Uterus (tissue), 4 donors: ENCODE results near the gene HIGD1A. TPM values are rescaled to one million over a fixed set of nuclear protein-coding genes. Genes with fewer than 3 reads are reported as not detected.

Experiments used
- DNase-seq, 2 donors: peaks; one replicate each; pipeline ENCODE4 v3.0.0-alpha.2; 2019 to 2020
- H3K27ac ChIP-seq, 2 donors: fragments of 200-600 bp; sonication (generic); 1 replicate in 1 of 2; 2 replicates in 1 of 2; pipeline ENCODE4 v1.5.1; 2016 to 2018
- H3K27me3 ChIP-seq, 2 donors: fragments of 200-600 bp; sonication (generic); one replicate each; pipeline ENCODE4 v1.5.1; 2018 to 2019; ENCODE audit warnings: control low read depth in 1 of 2
- H3K36me3 ChIP-seq, 2 donors: fragments of 200-600 bp; sonication (generic); one replicate each; pipeline ENCODE4 v1.5.1; 2019; ENCODE audit warnings: control low read depth in 1 of 2
- H3K4me1 ChIP-seq, 2 donors: fragments of 200-600 bp; sonication (generic); one replicate each; pipeline ENCODE4 v1.5.1; 2018 to 2019; ENCODE audit warnings: control low read depth in 1 of 2
- H3K4me3 ChIP-seq, 2 donors: fragments of 200-600 bp; sonication (generic); 1 replicate in 1 of 2; 2 replicates in 1 of 2; pipeline ENCODE4 v1.5.1; 2018 to 2019; ENCODE audit warnings: mild to moderate bottlenecking in 1 of 2
- H3K9me3 ChIP-seq, 2 donors: fragments of 200-600 bp; sonication (generic); one replicate each; pipeline ENCODE4 v1.5.1; 2019; ENCODE audit warnings: control low read depth in 1 of 2
- POLR2A ChIP-seq, 2 donors: fragments of 450-650 bp; IDR thresholded peaks; one replicate each; pipeline ENCODE4 v1.6.1; 2016; ENCODE audit warnings: antibody characterized with exemption in 2 of 2, mild to moderate bottlenecking in 1 of 2, moderate library complexity in 1 of 2
- intact Hi-C: fragments of 100-400 bp; cut with DNase I; formaldehyde crosslinking; loops from one replicate; pipeline ENCODE4 v1.15.1; 2023; ENCODE audit warnings: low total_unique reads
- total RNA-seq, 4 donors: library from RNA; depleted of rRNA in 3 of 4; stranded (reverse); fragments of >200 nt in 3 of 4; gene quantifications; one replicate each; pipeline versions ENCODE4 v1.1.0 to v1.2.4, GENCODE V29; 2014 to 2023
- TF ChIP-seq, protein P1 (sequence below), 4 experiments: fragments of 200-600 bp in 2 of 4; fragments of 450-650 bp in 2 of 4; sonication (generic) in 2 of 4; IDR thresholded peaks; one replicate each; pipeline ENCODE4 v1.5.1; 2016 to 2019; ENCODE audit warnings: antibody characterized with exemption in 4 of 4, mild to moderate bottlenecking in 2 of 4, moderate library complexity in 1 of 4
- donor health status: DM: yes; HTN: yes; CAD: no.

Gene HIGD1A
- total RNA-seq = 100 to 1,000 TPM in 2 of 4 donors, 10 to 100 TPM in 2; 65.3 to 234 (median 103) TPM

GRCh38 chr3:42804106-42804830 is at the start of gene HIGD1A:
HIGD1A (minus strand) TSS chr3:42804490; CDS start chr3:42794253, 10,237 bp downstream.
- Histone ChIP-seq H3K9me3 (no peaks in the 10 kb centered on the region), H3K36me3 (no peaks in the 10 kb centered on the region), H3K27ac (peak within 1 kb of the TSS; percentile 90 to 96), H3K4me3 (peak within 1 kb of the TSS; percentile 69 to 75), H3K27me3 (no peaks in the 10 kb centered on the region), H3K4me1 (peaks cover 0 to 13% of the 10 kb centered on the region in 2 donors)
- intact Hi-C loops = no loop called here
- peak; percentile 93 to 94 for DNase-seq
- peak; percentile 96 to 99 for TF ChIP-seq POLR2A (IDR thresholded peaks at IDR 0.05)
- TF ChIP-seq, protein P1, sequence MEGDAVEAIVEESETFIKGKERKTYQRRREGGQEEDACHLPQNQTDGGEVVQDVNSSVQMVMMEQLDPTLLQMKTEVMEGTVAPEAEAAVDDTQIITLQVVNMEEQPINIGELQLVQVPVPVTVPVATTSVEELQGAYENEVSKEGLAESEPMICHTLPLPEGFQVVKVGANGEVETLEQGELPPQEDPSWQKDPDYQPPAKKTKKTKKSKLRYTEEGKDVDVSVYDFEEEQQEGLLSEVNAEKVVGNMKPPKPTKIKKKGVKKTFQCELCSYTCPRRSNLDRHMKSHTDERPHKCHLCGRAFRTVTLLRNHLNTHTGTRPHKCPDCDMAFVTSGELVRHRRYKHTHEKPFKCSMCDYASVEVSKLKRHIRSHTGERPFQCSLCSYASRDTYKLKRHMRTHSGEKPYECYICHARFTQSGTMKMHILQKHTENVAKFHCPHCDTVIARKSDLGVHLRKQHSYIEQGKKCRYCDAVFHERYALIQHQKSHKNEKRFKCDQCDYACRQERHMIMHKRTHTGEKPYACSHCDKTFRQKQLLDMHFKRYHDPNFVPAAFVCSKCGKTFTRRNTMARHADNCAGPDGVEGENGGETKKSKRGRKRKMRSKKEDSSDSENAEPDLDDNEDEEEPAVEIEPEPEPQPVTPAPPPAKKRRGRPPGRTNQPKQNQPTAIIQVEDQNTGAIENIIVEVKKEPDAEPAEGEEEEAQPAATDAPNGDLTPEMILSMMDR (IDR thresholded peaks at IDR 0.05) = no peak

- no peaks in the 10 kb centered on the region for H3K36me3 ChIP-seq
- no peak for DNase-seq
- no peak overlapping the region for H3K27ac ChIP-seq
- no peak overlapping the region for H3K4me3 ChIP-seq
- intact Hi-C loops = no loop called here
- H3K4me1 ChIP-seq = no peaks in the 10 kb centered on the region
- no peaks in the 10 kb centered on the region for H3K9me3 ChIP-seq
- TF ChIP-seq, protein P1 (IDR thresholded peaks at IDR 0.05) = no peak
- TF ChIP-seq POLR2A (IDR thresholded peaks at IDR 0.05) = no peak
- no peaks in the 10 kb centered on the region for H3K27me3 ChIP-seq
These were observed 49.5 kb upstream of the HIGD1A start for GRCh38 chr3:42853739-42854302.

GRCh38 chr3:42853056-42853455 is 48.8 kb upstream of the HIGD1A start:
- TF ChIP-seq, protein P1 (IDR thresholded peaks at IDR 0.05) = no peak
- no peak for TF ChIP-seq POLR2A (IDR thresholded peaks at IDR 0.05)
- Histone ChIP-seq H3K27me3 (no peaks in the 10 kb centered on the region), H3K4me1 (no peaks in the 10 kb centered on the region), H3K4me3 (no peak overlapping the region), H3K36me3 (no peaks in the 10 kb centered on the region), H3K27ac (no peak overlapping the region), H3K9me3 (no peaks in the 10 kb centered on the region)
- intact Hi-C loops = no loop called here
- no peak for DNase-seq

DNA sequence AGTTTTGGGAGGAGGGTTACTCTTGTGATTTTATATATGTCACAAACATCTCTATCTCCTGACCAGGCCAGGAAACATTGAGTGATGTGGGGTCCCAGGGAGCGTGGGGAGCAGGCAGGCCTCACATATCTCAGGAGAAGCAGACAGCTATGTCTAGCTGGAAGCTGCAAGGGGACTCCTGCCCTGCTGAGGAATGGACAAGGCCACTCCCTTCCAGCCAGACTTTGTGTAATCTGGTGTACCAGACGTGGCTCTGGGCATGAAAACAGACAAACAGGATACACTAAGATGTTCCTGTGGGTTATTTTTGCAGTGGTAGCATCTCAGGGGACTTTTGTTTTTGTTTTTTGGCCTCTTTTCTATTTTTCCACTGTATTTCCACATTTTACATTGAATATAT is 48.2 kb upstream of the HIGD1A start:
- no peaks in the 10 kb centered on the region for H3K36me3 ChIP-seq
- H3K9me3 ChIP-seq = no peaks in the 10 kb centered on the region
- DNase-seq = no peak
- H3K4me3 ChIP-seq = no peak overlapping the region
- peak overlapping the region in 1 of 2 donors; percentile 27 for H3K27ac ChIP-seq
- TF ChIP-seq, protein P1 (IDR thresholded peaks at IDR 0.05) = no peak
- no peak for TF ChIP-seq POLR2A (IDR thresholded peaks at IDR 0.05)
- H3K27me3 ChIP-seq = no peaks in the 10 kb centered on the region
- intact Hi-C loops = no loop called here
- H3K4me1 ChIP-seq = no peaks in the 10 kb centered on the region

DNA sequence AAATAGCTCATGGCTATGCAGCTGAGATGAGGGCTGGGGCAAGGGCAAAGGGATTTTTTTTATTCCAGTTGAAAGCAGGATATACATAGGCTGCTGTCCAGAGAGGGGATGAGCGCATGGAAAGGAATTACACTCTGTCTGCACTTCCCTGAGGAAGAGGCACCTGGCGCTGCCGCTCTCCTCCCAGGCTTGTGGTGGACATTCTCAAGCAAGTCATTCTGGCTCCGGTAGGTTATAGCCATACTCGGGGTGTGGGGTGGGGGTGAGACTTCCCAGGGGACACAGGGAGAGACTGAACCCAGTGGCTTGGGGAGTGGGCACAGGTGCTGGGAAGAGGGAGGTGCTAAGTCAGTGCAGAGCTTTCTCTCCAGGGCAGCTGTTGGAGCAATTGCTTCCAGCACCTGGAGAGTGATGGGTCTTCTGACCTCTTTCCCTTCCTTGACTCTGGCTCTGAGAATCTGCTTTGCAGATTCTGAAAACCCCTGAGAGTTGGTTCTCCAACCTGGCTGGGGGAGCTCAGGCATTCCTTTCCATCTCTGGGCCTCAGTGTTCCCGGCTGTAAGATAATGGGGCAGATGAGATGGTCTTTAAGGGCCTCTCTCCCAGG is 47.0 kb upstream of the HIGD1A start:
- peaks cover 1 to 3% of the 10 kb centered on the region in 2 donors for H3K4me1 ChIP-seq
- no peak for DNase-seq
- no peak overlapping the region for H3K4me3 ChIP-seq
- TF ChIP-seq, protein P1 (IDR thresholded peaks at IDR 0.05) = no peak
- TF ChIP-seq POLR2A (IDR thresholded peaks at IDR 0.05) = no peak
- intact Hi-C loops = no loop called here
- no peaks in the 10 kb centered on the region for H3K36me3 ChIP-seq
- no peak overlapping the region for H3K27ac ChIP-seq
- no peaks in the 10 kb centered on the region for H3K27me3 ChIP-seq
- no peaks in the 10 kb centered on the region for H3K9me3 ChIP-seq
